NCI-H1930 (cell line): ENCODE data around the gene PMVK.

ENCODE experiments used
- DNase-seq, 2 experiments: peaks; one replicate each; lab custom pipeline; 2025; lab: John Stamatoyannopoulos, UW

The PMVK gene

DNA sequence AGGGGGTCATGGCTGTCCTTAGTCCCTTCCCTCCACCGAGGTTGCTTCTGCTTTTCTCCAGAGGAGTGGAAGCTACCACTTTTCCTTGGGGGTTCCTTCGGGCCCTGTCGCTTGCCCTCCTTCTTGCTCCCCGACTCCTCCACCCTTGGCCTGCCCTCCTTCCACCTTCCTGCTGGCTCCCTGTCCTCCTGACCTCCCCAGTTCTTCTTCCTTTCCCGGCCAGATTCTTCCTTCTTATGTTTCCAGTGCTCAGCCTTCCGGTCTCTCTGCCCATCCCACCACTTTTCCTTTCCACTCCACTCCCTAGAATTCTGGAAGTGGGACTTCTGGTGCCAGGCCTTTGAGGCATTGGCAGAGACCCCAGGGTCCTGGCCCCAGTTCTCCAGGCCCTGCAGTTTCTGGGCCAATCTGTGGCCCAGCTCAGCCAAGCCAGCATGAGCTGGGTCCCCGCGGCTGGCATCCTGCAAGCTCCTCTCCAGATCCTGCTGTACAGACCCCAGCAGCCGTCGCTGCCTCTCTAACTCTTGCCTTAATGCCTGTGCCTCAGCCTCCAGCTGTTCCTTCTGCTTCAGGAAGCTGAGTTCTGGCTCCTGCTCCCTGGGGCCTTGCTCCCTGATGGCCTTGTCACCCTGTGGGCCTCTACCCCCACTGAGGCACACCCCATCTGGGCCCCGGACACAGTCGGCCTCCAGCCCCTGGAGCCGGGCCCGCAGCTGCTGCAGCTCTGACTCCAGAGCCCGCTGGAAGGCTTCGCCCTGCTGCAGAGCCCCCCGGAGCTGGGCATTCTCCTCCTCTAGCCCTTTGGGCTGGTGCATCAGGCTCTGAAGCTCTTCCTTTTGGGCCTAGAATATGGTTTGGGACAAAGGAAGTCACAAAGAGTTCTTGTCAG is 9.7 kb upstream of the PMVK start:
- no peak for DNase-seq

DNA sequence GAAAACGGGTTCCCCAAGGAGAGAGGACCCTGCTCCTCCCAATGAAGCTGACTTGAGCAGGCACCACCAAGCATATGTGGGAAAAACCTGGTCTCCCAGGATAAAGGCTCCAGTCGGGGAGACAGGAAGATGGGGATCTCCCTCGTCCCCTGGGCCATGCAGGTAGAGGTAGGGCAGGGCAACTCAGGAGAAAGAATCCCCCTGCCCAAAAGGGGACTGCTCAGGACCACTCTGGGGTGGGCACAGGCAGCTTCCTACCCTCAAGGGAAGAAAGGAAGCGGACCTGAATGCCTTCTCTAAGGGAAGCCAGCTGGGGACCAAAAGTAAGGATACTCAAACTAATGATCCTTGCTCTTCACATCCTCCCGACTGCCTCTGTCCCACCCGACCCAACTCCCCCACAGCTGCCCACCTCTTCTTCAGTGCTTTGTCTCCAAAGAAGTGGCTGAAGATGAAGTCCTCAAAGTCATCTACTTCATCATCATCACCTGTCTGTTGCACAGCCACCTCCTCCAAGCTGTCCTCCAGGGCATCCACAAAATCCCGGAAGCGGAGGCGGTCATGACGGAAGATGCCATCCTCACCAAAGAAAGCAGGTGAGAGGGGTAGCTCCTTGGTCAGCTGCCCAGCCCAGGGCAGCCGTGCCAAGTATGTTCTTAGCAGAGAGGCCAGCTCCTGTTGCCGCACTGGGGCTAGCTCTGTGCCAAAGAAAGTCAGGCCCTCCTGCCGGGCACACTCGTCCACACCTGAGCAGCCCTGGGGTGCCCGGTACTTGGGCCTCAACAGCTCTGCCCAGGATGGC is 8.8 kb upstream of the PMVK start:
- no peak for DNase-seq

GRCh38 chr1:154944401-154945159 is 8.1 kb upstream of the PMVK start:
- no peak for DNase-seq

DNA sequence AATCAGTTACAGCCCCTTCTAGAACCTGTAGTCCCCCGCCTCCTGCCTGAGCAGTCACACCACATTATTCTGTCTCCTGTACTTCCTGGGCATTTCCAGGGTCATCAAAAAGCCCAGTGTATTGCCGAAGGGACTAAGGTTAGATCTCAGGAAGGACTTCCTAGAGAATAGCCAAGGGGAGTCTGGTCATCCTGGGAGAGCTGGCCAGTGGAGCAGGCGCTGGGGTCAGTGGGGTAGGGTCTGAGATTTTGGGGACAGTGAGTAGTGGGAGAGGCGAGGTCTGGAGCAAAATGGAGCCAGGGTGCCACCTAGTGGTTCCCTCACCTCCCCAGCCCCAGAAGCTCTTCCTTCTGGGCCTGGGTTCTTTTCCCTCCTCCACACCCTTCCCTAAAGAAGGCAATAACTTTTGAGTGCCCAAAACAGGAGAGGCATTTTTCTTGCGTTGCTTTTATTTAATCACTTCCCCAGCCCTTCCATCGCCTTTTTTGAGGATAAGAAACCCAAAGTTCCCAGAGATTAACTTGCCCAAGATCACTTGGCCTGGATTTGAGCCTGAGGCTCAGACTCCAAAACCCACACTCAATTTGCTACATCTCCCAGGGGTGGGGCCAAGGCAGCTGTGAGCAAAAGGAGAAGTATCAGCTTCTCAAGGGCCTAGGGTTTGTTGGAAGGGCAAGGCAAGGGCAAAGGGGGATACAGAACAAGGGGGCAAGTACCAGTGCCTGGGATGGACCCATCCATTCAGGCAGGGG is 7.3 kb upstream of the PMVK start:
- peak in 1 of 2 experiments; percentile 34 for DNase-seq

- DNase-seq, result no peak
These were observed 5.0 kb upstream of the PMVK start for GRCh38 chr1:154941333-154942013.

- no peak for DNase-seq
These were observed 4.2 kb upstream of the PMVK start for GRCh38 chr1:154940651-154941194.

DNA sequence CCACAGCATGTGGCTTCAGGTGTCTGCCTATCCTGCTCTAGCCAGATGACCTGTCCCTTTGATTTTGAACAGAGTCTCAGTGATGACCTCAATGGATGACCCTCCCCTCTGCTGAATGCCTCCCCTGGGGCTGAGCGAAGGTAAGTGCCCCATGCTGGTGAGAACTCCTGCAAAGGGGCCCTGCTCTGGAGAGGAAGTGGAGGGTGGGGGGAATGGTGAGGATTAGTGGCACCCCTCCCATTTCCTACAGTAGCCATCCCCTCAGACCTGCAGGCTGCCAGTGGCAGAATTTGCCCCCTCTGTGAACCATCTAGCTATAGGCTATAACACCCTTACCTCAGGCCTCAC is 3.7 kb upstream of the PMVK start:
- DNase-seq, result no peak

DNA sequence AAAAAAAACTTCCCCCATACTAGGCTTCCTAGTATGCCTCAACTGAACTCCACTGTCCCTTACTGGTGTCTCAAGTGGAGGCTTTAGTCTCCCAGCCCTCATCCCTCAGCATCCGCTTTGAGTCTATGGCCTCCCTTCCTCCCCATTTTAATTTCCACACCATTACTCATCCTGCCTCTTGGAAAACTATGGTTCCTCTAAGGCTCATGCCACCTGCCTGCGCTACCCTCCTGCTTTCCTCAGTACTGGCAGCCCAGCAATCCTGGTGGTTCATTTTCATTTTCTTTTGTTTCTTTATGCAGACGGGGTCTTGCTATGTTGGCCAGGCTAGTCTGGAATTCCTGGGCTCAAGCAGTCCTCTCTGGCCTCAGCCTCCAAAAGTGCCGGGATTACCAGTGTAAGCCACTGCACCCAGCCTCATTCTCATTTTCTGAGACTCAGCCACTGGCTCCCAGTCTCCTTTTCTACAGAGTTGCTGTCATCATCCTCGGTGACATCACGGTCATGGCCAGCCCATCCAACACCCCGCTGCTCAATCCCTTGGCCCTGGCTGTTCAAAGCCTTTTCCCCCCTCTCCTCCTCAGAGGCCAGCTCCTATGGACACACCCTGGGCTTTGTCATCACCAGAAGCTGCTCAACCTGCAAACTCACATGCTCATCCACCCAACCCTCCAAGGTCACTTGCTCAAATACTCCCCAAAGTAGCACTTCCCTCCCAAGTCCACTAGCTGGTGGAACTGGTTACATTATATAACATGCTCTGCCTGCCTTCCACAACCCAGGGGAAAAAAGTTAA is 2.3 kb upstream of the PMVK start:
- DNase-seq, result no peak

- no peak for DNase-seq
These were observed 1.5 kb upstream of the PMVK start for GRCh38 chr1:154937988-154938386.

- peak; percentile 82 to 91 for DNase-seq
These were observed 817 bp upstream of the PMVK start for GRCh38 chr1:154937085-154937987.

DNA sequence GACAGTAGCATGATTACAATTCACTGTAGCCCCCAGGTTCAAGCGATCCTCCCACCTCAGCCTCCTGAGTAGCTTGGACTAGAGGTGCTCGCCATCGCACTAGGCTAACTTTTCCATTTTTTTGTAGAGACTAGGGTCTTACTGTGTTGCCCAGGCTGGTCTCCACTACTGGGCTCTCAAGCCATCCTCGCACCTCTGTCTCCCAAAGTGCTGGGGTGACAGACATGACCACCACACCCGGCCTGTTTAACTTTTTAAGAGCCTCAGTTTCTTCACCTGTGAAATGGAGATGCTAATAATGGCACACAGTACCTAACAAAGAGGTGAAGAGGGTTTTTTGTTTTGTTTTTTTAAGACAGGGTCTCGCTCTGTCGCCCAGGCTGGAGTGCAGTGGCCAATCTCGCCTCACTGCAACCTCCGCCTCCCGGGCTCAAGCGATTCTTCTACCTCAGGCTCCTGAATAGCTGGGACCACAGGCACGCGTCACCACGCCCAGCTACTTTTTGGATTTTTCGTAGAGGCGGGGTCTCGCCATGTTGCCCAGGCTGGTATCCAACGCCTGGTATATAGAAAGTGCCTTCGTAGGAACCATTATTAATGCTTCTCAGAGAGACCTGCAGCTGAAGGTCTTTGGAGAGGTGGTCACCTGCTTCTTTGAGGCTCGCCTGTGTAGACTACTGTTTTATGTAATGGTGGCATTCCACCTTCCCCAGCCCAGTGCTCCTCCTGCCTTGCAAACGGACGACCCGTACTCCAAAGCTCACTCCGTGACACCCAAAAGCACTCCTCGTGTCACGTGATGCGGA is 567 bp downstream of the PMVK start:
- no peak for DNase-seq

DNA sequence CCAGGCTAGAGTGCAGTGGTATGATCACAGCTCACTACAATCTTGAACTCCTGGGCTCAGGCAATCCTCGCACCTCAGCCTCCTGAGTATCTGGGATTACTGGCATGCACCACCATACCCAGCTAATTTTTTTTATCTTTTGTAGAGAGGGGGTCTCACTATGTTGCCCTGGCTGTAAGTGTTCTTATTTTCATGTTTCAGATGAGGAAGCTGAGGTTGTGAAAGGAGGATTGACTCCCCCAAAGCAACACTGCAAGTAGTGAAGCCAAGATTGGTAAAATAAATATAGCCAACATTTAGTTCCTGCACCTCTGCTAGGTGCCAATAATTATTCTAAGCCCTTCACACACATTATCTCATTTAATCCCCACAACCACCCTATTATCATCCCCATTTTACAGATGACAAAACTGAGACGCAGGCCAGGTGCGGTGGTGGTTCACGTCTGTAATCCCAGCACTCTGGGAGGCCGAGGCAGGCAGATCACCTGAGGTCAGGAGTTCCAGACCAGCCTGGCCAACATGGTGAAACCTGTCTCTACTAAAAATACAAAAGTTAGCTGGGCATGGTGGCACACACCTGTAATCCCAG is 2.1 kb downstream of the PMVK start:
- no peak for DNase-seq

DNA sequence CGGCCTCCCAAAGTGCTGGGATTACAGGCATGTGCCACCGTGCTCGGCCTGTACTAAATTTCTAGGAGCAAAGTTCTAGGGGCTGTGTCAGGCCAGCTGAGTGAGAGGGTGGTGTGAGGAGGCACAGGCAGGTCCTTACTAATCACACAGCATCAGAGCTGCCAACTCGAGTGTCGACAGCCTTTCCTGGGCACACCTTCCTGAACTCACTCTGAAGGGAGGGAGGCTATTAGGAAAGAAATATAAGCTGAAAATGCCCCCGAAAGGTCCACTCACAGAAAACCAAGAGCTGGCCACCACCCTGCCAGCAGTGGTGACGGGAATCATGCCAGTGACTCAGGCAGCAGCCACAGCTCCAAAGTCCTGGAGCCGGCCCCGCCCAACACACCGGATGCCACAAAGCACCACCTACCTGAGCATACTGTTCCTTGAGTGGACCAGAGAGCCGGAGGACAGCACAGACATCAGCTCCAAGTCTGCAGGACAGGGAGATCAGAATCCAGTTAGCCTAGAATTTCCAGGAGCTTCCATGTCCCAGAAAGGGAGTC is 4.5 kb downstream of the PMVK start:
- DNase-seq, result no peak

DNA sequence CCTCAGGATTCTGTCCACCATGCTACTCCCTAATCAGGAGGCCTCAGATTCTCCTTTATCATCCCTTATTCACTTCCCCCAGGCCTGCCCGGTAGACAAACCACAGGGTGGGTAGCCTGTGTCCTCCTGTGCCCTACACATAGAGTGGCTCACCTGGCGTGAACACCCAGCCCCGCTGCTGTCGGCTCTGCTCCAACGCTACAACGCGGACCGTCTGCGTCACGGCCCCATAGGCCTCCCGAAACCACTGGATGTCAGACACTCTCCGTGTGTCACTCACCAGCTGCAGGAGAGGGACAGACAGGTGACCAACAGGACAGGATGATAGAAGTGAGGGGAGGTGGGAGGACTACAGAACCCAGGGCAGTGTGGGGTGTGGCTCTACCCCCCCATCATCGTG is 10.3 kb downstream of the PMVK start:
- DNase-seq, result no peak

DNA sequence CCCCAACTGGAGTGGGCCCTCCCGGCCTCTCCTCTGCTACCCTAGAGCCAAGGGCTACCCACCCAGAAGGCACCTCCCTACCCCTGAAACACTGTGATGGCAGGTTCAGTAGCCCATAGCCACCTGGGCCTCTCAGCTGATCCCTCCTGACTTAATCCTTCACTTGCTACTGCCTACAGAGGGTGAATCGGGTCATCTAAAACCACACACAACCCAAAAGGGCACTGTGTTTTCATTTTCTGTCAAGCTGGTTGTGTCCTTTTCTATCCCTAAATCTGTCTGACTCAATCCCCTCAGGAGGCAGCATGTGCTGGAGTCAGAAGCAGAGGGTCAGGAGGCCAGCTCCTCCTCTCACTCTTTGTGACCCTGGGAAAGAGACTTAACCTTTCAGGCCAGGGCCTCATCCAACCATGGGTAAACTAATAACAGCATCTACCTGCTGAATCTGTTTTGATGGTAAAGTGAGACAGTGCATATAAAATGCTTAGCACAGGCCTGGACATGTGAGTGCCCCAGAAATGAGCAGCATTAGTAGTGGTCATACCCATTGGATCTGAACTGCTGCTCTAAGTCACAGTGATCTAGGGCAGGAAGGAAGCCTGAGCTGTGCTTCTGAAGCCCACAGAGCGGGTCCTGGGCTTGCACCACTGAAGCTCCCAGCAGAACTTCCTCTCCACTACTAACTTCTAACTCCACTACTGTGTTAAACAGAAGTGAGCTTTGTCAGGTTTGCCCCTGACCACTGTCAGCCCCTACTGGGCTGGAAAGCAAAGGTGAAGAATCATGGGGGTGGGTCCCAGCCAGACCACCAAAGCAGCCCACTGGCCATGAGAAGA is 11.0 kb downstream of the PMVK start:
- no peak for DNase-seq

GRCh38 chr1:154923695-154924094 is 12.8 kb downstream of the PMVK start:
- no peak for DNase-seq

DNA sequence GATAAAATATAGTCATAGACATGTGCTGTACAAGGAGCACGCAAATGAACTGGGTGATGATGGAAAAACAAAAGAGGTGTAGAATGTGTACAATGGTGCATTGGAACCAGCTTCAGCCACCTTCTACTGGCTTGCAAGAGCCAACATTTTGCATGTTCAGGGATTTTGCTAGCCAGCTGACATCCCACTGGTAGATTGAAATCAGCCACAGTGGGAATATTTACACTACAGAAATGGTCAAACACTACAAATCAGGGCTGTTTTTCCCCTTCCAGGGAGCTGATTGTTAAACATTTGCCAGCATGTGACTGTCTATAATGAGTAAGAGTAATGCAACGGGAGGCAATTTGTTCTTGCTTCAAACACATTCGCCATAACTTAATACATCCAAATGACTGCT is 23.2 kb downstream of the PMVK start:
- no peak for DNase-seq
